ENCODE data around the gene SNTG2. TPM values are rescaled to one million over a fixed set of nuclear protein-coding genes. Genes with fewer than 3 reads are reported as not detected.

The SNTG2 gene
- total and polyA plus RNA-seq, 11 donors, result 0.19 to 3.2 (median 0.93) TPM

DNA sequence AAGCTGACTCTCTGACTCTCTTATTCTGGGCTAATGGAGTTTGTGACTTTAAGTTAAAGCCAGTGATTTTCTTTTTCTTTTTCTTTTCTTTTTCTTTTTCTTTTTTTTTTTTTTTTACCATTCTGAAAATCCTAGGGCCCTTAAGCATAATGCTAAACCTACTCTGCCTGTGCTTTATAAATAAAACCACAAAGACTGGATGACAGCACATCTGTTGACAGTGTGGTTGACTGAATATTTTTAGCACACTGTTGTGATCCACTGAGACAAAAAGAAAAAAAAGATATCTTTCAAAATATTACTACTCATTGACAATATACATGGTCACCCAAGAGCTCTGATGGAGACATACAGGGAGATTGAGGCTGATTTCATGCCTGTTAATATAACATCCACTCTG lies 121.6 kb downstream of the SNTG2 start:
- intact Hi-C loops (cut with DNase I), result no loop called here
- H3K27ac ChIP-seq, result no peak overlapping the region
- no peaks in the 10 kb centered on the region for H3K36me3 ChIP-seq
- no peak overlapping the region for H3K4me3 ChIP-seq
- ATAC-seq (no peak), DNase-seq (no peak)
- peaks cover 0 to 17% (median 2%) of the 10 kb centered on the region in 12 donors for H3K9me3 ChIP-seq
- H3K27me3 ChIP-seq, result no peaks in the 10 kb centered on the region
- TF ChIP-seq POLR2A (IDR thresholded peaks at IDR 0.05) (no peak), CTCF (IDR thresholded peaks at IDR 0.05) (no peak)
- H3K4me1 ChIP-seq, result no peaks in the 10 kb centered on the region

- H3K36me3 ChIP-seq, result no peaks in the 10 kb centered on the region
- TF ChIP-seq CTCF (IDR thresholded peaks at IDR 0.05) (no peak), POLR2A (IDR thresholded peaks at IDR 0.05) (no peak)
- no peaks in the 10 kb centered on the region for H3K4me1 ChIP-seq
- intact Hi-C loops (cut with DNase I), result loop anchor here in 1 of 10 donors (2.0 kb wide), 1 partner anchor 21 kb away; no protein-coding TSS in a partner anchor
- H3K4me3 ChIP-seq, result no peak overlapping the region
- 87 to 92% (median 89%) methylated on average over 9 of the region's 9 CpGs for WGBS, 4 donors
- ATAC-seq (no peak), DNase-seq (no peak)
- H3K27ac ChIP-seq, result no peak overlapping the region
- peaks cover 0 to 21% (median 0%) of the 10 kb centered on the region in 9 donors for H3K27me3 ChIP-seq
- peaks cover 0 to 3% (median 0%) of the 10 kb centered on the region in 12 donors for H3K9me3 ChIP-seq
Observed at GRCh38 chr2:1077911-1078310, 127.3 kb downstream of the SNTG2 start.

GRCh38 chr2:1078326-1078725 lies 127.7 kb downstream of the SNTG2 start:
- Histone ChIP-seq H3K4me3 (no peak overlapping the region), H3K27me3 (peaks cover 0 to 21% (median 0%) of the 10 kb centered on the region in 9 donors), H3K27ac (no peak overlapping the region), H3K9me3 (no peaks in the 10 kb centered on the region), H3K36me3 (no peaks in the 10 kb centered on the region), H3K4me1 (no peaks in the 10 kb centered on the region)
- DNase-seq, result no peak
- no peak for ATAC-seq
- TF ChIP-seq POLR2A (IDR thresholded peaks at IDR 0.05), result no peak
- no peak for TF ChIP-seq CTCF (IDR thresholded peaks at IDR 0.05)
- intact Hi-C loops (cut with DNase I), result loop anchor here in 1 of 10 donors (2.0 kb wide), 1 partner anchor 20 kb away; no protein-coding TSS in a partner anchor
- 84 to 90% (median 87%) methylated on average over 10 of the region's 10 CpGs for WGBS, 4 donors

GRCh38 chr2:1079873-1080799 lies 129.5 kb downstream of the SNTG2 start:
- no peak for TF ChIP-seq POLR2A (IDR thresholded peaks at IDR 0.05)
- no peak for TF ChIP-seq CTCF (IDR thresholded peaks at IDR 0.05)
- no peaks in the 10 kb centered on the region for H3K4me1 ChIP-seq
- peaks cover 0 to 21% (median 0%) of the 10 kb centered on the region in 9 donors for H3K27me3 ChIP-seq
- 80 to 85% (median 85%) methylated on average over 11 to 15 of the region's 15 CpGs for WGBS, 4 donors
- H3K36me3 ChIP-seq, result no peaks in the 10 kb centered on the region
- intact Hi-C loops (cut with DNase I), result loop anchor here in 1 of 10 donors (2.0 kb wide), 1 partner anchor 19 kb away; no protein-coding TSS in a partner anchor
- H3K4me3 ChIP-seq, result no peak overlapping the region
- no peaks in the 10 kb centered on the region for H3K9me3 ChIP-seq
- DNase-seq, result no peak
- H3K27ac ChIP-seq, result no peak overlapping the region
- ATAC-seq, result no peak

Measured in heart left ventricle (tissue), 16 donors.